Vagina (tissue), 2 donors: ENCODE measurements around the gene NAB1. TPM values are rescaled to one million over a fixed set of nuclear protein-coding genes. Genes with fewer than 3 reads are reported as not detected.

Experiments
- DNase-seq, 2 donors: peaks; one replicate each; pipeline ENCODE4 v3.0.0-alpha.2; 2017; ENCODE audit errors: extremely low spot score in 2 of 2
- H3K27ac ChIP-seq: fragments of 200-600 bp; sonication (generic); one replicate; pipeline ENCODE4 v1.5.1; 2019
- H3K27me3 ChIP-seq: fragments of 200-600 bp; sonication (generic); one replicate; pipeline ENCODE4 v1.5.1; 2019
- H3K36me3 ChIP-seq, 2 donors: fragments of 200-600 bp; sonication (generic); one replicate each; pipeline ENCODE4 v1.5.1; 2017 to 2019
- H3K4me1 ChIP-seq: fragments of 200-600 bp; sonication (generic); one replicate; pipeline ENCODE4 v1.5.1; 2019
- H3K4me3 ChIP-seq, 2 donors: fragments of 200-600 bp; sonication (generic); 1 replicate in 1 of 2; 2 replicates in 1 of 2; pipeline ENCODE4 v1.5.1; 2016 to 2019
- H3K9me3 ChIP-seq: fragments of 200-600 bp; sonication (generic); one replicate; pipeline ENCODE4 v1.5.1; 2019
- CTCF ChIP-seq, 3 experiments: fragments of 450-650 bp in 2 of 3; fragments of 200-600 bp in 1 of 3; sonication (generic) in 1 of 3; IDR thresholded peaks; one replicate each; pipeline ENCODE4 v1.5.1; 2017 to 2019; ENCODE audit warnings: antibody characterized with exemption in 3 of 3, mild to moderate bottlenecking in 2 of 3, moderate library complexity in 2 of 3
- POLR2A ChIP-seq, 2 donors: fragments of 450-650 bp; IDR thresholded peaks; one replicate each; pipeline ENCODE4 v1.6.1; 2017; ENCODE audit warnings: antibody characterized with exemption in 2 of 2, mild to moderate bottlenecking in 2 of 2, moderate library complexity in 2 of 2
- POLR2AphosphoS5 ChIP-seq, 2 donors: sonication (generic); formaldehyde crosslinking; IDR thresholded peaks; one replicate each; pipeline ENCODE4 v1.9.0; 2017; ENCODE audit warnings: antibody characterized with exemption in 2 of 2, mild to moderate bottlenecking in 2 of 2, low read depth in 1 of 2; ENCODE audit not compliant: insufficient read depth in 1 of 2
- intact Hi-C: fragments of 100-400 bp; cut with DNase I; formaldehyde crosslinking; loops from one replicate; pipeline ENCODE4 v1.15.1; 2023
- total RNA-seq: library from RNA; depleted of rRNA; stranded (reverse); fragments of >200 nt; gene quantifications from one replicate; pipeline ENCODE4 v1.2.3, GENCODE V29; 2016

NAB1 gene
- 78.6 TPM for total RNA-seq

GRCh38 chr2:190649035-190649797 is at the start of gene NAB1:
Gene NAB1, plus strand, starts transcription at chr2:190649083. Its CDS starts 10,094 bp downstream, at chr2:190659177.
- Histone ChIP-seq H3K4me1 (peaks cover 46% of the 10 kb centered on the region), H3K4me3 (peak within 1 kb of the TSS; percentile 95 to 98), H3K27me3 (no peaks in the 10 kb centered on the region), H3K36me3 (no peaks in the 10 kb centered on the region), H3K9me3 (no peaks in the 10 kb centered on the region), H3K27ac (peak within 1 kb of the TSS; percentile 97)
- no peak for TF ChIP-seq CTCF (IDR thresholded peaks at IDR 0.05)
- peak in 1 of 2 donors; percentile 20 for TF ChIP-seq POLR2AphosphoS5 (IDR thresholded peaks at IDR 0.05; ENCODE audit: insufficient read depth in 1 of 2, low read depth in 1 of 2)
- intact Hi-C loops, result loop anchor here (10.0 kb wide), 1 partner anchor 114 kb away; the partner anchor contains the start of gene NEMP2
- DNase-seq, result no peak

GRCh38 chr2:190599546-190600220 is 49.2 kb upstream of the NAB1 start:
- Histone ChIP-seq H3K36me3 (no peaks in the 10 kb centered on the region), H3K9me3 (no peaks in the 10 kb centered on the region), H3K27ac (no peak overlapping the region), H3K27me3 (no peaks in the 10 kb centered on the region), H3K4me1 (peaks cover 11% of the 10 kb centered on the region), H3K4me3 (no peak overlapping the region)
- DNase-seq, result no peak
- TF ChIP-seq POLR2AphosphoS5 (IDR thresholded peaks at IDR 0.05; ENCODE audit: insufficient read depth in 1 of 2, low read depth in 1 of 2) (no peak), CTCF (IDR thresholded peaks at IDR 0.05) (no peak), POLR2A (IDR thresholded peaks at IDR 0.05) (no peak)
- intact Hi-C loops, result loop anchor here (2.0 kb wide), 1 partner anchor 25 kb away; no protein-coding TSS in a partner anchor

- Histone ChIP-seq H3K9me3 (no peaks in the 10 kb centered on the region), H3K4me1 (peaks cover 11% of the 10 kb centered on the region), H3K4me3 (no peak overlapping the region), H3K27me3 (no peaks in the 10 kb centered on the region), H3K27ac (no peak overlapping the region), H3K36me3 (no peaks in the 10 kb centered on the region)
- TF ChIP-seq POLR2AphosphoS5 (IDR thresholded peaks at IDR 0.05; ENCODE audit: insufficient read depth in 1 of 2, low read depth in 1 of 2), result no peak
- no peak for TF ChIP-seq POLR2A (IDR thresholded peaks at IDR 0.05)
- no peak for TF ChIP-seq CTCF (IDR thresholded peaks at IDR 0.05)
- intact Hi-C loops, result loop anchor here (2.0 kb wide), 1 partner anchor 24 kb away; no protein-coding TSS in a partner anchor
- DNase-seq, result no peak
Measured at GRCh38 chr2:190600293-190601103, 48.4 kb upstream of the NAB1 start.

GRCh38 chr2:190603374-190603773 is 45.5 kb upstream of the NAB1 start:
- intact Hi-C loops, result no loop called here
- Histone ChIP-seq H3K4me3 (no peak overlapping the region), H3K9me3 (no peaks in the 10 kb centered on the region), H3K27ac (no peak overlapping the region), H3K4me1 (peaks cover 9% of the 10 kb centered on the region), H3K36me3 (no peaks in the 10 kb centered on the region), H3K27me3 (no peaks in the 10 kb centered on the region)
- DNase-seq, result no peak
- TF ChIP-seq CTCF (IDR thresholded peaks at IDR 0.05) (no peak), POLR2AphosphoS5 (IDR thresholded peaks at IDR 0.05; ENCODE audit: insufficient read depth in 1 of 2, low read depth in 1 of 2) (no peak), POLR2A (IDR thresholded peaks at IDR 0.05) (no peak)
